IMR-90 (cell line): ENCODE results near the gene ID1. TPM values are rescaled to one million over a fixed set of nuclear protein-coding genes. Genes with fewer than 3 reads are reported as not detected.
A peak's percentile ranks its signal among the peaks of the same experiment; 100 is the strongest.

ENCODE experiments used
- ATAC-seq: fragments of 200-7000 bp; cut with Tn5 transposase; 2 replicates; pipeline ENCODE4 v1.9.1; 2020; ENCODE audit warnings: low read depth, mild to moderate bottlenecking, moderate library complexity
- BruUV-seq: library from RNA; stranded (reverse); fragments of 400-500 nt; replicated peaks from 2 replicates; lab custom pipeline; 2021; lab: Mats Ljungman, UMichigan
- CTCF ChIA-PET: fragments of 300-600 bp; formaldehyde crosslinking; extraction: SDS; loops from one replicate; lab custom pipeline; 2021; ENCODE audit warnings: antibody characterized with exemption; lab: Yijun Ruan, JAX
- POLR2A ChIA-PET: fragments of 300-600 bp; sonication (Branson Sonifier 250); formaldehyde crosslinking; loops from one replicate; lab custom pipeline; 2022; ENCODE audit warnings: antibody characterized with exemption; ENCODE audit not compliant: unreplicated experiment; lab: Charles Lee
- DNase-seq: peaks from one replicate; pipeline ENCODE4 v3.0.0; 2013
- H2AFZ ChIP-seq: replicated peaks from 2 replicates; pipeline ENCODE3; 2013; ENCODE audit warnings: low read length, mild to moderate bottlenecking; ENCODE audit not compliant: poor library complexity
- H2AK5ac ChIP-seq: 2 replicates; pipeline ENCODE4 v1.6.1; 2013; ENCODE audit warnings: low read depth, low read length, inconsistent platforms
- H2AK9ac ChIP-seq: replicated peaks from 2 replicates; pipeline ENCODE3; 2013; ENCODE audit warnings: mild to moderate bottlenecking, low read depth, low read length, moderate library complexity; ENCODE audit not compliant: poor library complexity
- H2BK120ac ChIP-seq: 2 replicates; pipeline ENCODE4 v1.6.1; 2013; ENCODE audit warnings: low read depth, low read length, inconsistent platforms
- H2BK15ac ChIP-seq: 3 replicates; pipeline ENCODE4 v1.6.1; 2013; ENCODE audit warnings: low read depth, low read length, inconsistent platforms
- H2BK20ac ChIP-seq: 2 replicates; pipeline ENCODE4 v1.6.1; 2013; ENCODE audit warnings: low read depth, mild to moderate bottlenecking, inconsistent platforms, low read length, moderate library complexity
- H2BK5ac ChIP-seq: 2 replicates; pipeline ENCODE4 v1.6.1; 2013; ENCODE audit warnings: mild to moderate bottlenecking, low read depth, low read length, inconsistent platforms; ENCODE audit not compliant: poor library complexity, severe bottlenecking
- H3K14ac ChIP-seq: replicated peaks from 2 replicates; pipeline ENCODE4 v1.6.1; 2013; ENCODE audit warnings: low read depth, low read length, inconsistent platforms
- H3K18ac ChIP-seq: 2 replicates; pipeline ENCODE4 v1.6.1; 2013; ENCODE audit warnings: low read depth, low read length, control low read depth
- H3K23ac ChIP-seq: 2 replicates; pipeline ENCODE4 v1.6.1; 2013; ENCODE audit warnings: low read depth, low read length, inconsistent platforms
- H3K27ac ChIP-seq: 2 replicates; pipeline ENCODE4 v1.5.1; 2013; ENCODE audit warnings: mild to moderate bottlenecking, control low read depth, low read length; ENCODE audit not compliant: insufficient read depth
- H3K27me3 ChIP-seq: 2 replicates; pipeline ENCODE4 v1.6.1; 2013; ENCODE audit warnings: low read length; ENCODE audit not compliant: control insufficient read depth, insufficient read depth
- H3K36me3 ChIP-seq: 2 replicates; pipeline ENCODE4 v1.6.1; 2013; ENCODE audit warnings: low read length, mixed read lengths; ENCODE audit not compliant: control insufficient read depth, insufficient read depth
- H3K4ac ChIP-seq: 2 replicates; pipeline ENCODE4 v1.6.1; 2013; ENCODE audit warnings: low read depth, low read length, inconsistent platforms
- H3K4me1 ChIP-seq: 2 replicates; pipeline ENCODE4 v1.6.1; 2013; ENCODE audit warnings: low read length, mixed read lengths; ENCODE audit not compliant: control insufficient read depth, insufficient read depth
- H3K4me2 ChIP-seq: 2 replicates; pipeline ENCODE4 v1.6.1; 2013; ENCODE audit warnings: low read depth, mild to moderate bottlenecking, control low read depth, low read length, moderate library complexity
- H3K4me3 ChIP-seq: 2 replicates; pipeline ENCODE4 v1.5.1; 2013; ENCODE audit warnings: low read depth, mild to moderate bottlenecking, control low read depth, low read length, moderate library complexity; ENCODE audit not compliant: insufficient read depth
- H3K56ac ChIP-seq: 2 replicates; pipeline ENCODE4 v1.6.1; 2013; ENCODE audit warnings: low read length, inconsistent platforms; ENCODE audit not compliant: insufficient read depth; ENCODE audit errors: extremely low read depth
- H3K79me1 ChIP-seq, 2 experiments: 2 replicates each; pipeline ENCODE4 v1.6.1; 2013; ENCODE audit warnings: low read length in 2 of 2, inconsistent platforms in 1 of 2, low read depth in 1 of 2
- H3K9ac ChIP-seq: 2 replicates; pipeline ENCODE4 v1.6.1; 2013; ENCODE audit warnings: low read depth, low read length, control low read depth
- H3K9me1 ChIP-seq: 2 replicates; pipeline ENCODE4 v1.6.1; 2013; ENCODE audit warnings: low read length, inconsistent platforms; ENCODE audit not compliant: insufficient read depth
- H3K9me3 ChIP-seq: 2 replicates; pipeline ENCODE4 v1.6.1; 2013; ENCODE audit warnings: low read length; ENCODE audit not compliant: control insufficient read depth, insufficient read depth
- H4K20me1 ChIP-seq: 2 replicates; pipeline ENCODE4 v1.6.1; 2013; ENCODE audit warnings: low read length, inconsistent platforms; ENCODE audit not compliant: insufficient read depth
- H4K5ac ChIP-seq: 2 replicates; pipeline ENCODE4 v1.6.1; 2013; ENCODE audit warnings: mild to moderate bottlenecking, low read depth, low read length, control low read depth
- H4K8ac ChIP-seq, 2 experiments: 2 replicates each; pipeline ENCODE4 v1.6.1; 2013; ENCODE audit warnings: low read depth in 2 of 2, low read length in 2 of 2, control low read depth in 1 of 2, inconsistent platforms in 1 of 2
- H4K91ac ChIP-seq: 2 replicates; pipeline ENCODE4 v1.6.1; 2013; ENCODE audit warnings: low read depth, low read length, inconsistent platforms; ENCODE audit not compliant: insufficient read depth
- BHLHE40 ChIP-seq: fragments of 150-350 bp; IDR thresholded peaks from 2 replicates; pipeline ENCODE4 v1.6.1; 2016; ENCODE audit warnings: mild to moderate bottlenecking, low read depth, low read length
- CEBPB ChIP-seq: IDR thresholded peaks from 2 replicates; pipeline ENCODE4 v1.6.1; 2012; ENCODE audit warnings: low read depth, low read length, improper control_type of control experiment
- CHD1 ChIP-seq: IDR thresholded peaks from 2 replicates; pipeline ENCODE4 v1.6.1; 2012; ENCODE audit warnings: low read depth, low read length, improper control_type of control experiment
- CTCF ChIP-seq: conservative IDR thresholded peaks from 2 replicates; pipeline ENCODE4 v1.5.1; 2012; ENCODE audit warnings: mild to moderate bottlenecking, low read depth, low read length, improper control_type of control experiment
- ELK1 ChIP-seq: fragments of 150-350 bp; IDR thresholded peaks from 2 replicates; pipeline ENCODE4 v1.6.1; 2016; ENCODE audit warnings: low read depth, mild to moderate bottlenecking, low read length, moderate library complexity, borderline replicate concordance
- FOS ChIP-seq: fragments of 150-350 bp; IDR thresholded peaks from 2 replicates; pipeline ENCODE4 v1.6.1; 2016; ENCODE audit warnings: low read depth, low read length
- MAFK ChIP-seq: IDR thresholded peaks from 2 replicates; pipeline ENCODE4 v1.6.1; 2012; ENCODE audit warnings: low read depth, low read length, improper control_type of control experiment
- MAZ ChIP-seq: IDR thresholded peaks from 2 replicates; pipeline ENCODE4 v1.6.1; 2012; ENCODE audit warnings: low read depth, mild to moderate bottlenecking, low read length, improper control_type of control experiment, moderate library complexity, borderline replicate concordance
- MXI1 ChIP-seq: IDR thresholded peaks from 2 replicates; pipeline ENCODE4 v1.6.1; 2012; ENCODE audit warnings: low read depth, mild to moderate bottlenecking, low read length, moderate library complexity, borderline replicate concordance
- NFE2L2 ChIP-seq: fragments of 150-350 bp; IDR thresholded peaks from 2 replicates; pipeline ENCODE4 v1.6.1; 2016; ENCODE audit warnings: low read depth, mild to moderate bottlenecking, low read length
- POLR2A ChIP-seq: IDR thresholded peaks from 2 replicates; pipeline ENCODE4 v1.6.1; 2012; ENCODE audit warnings: mild to moderate bottlenecking, low read depth, low read length
- RAD21 ChIP-seq: IDR thresholded peaks from 2 replicates; pipeline ENCODE4 v1.6.1; 2012; ENCODE audit warnings: low read length, improper control_type of control experiment
- RCOR1 ChIP-seq: IDR thresholded peaks from 2 replicates; pipeline ENCODE4 v1.6.1; 2012; ENCODE audit warnings: mild to moderate bottlenecking, low read length, improper control_type of control experiment; ENCODE audit not compliant: insufficient replicate concordance
- RFX5 ChIP-seq: IDR thresholded peaks from 2 replicates; pipeline ENCODE4 v1.8.0; 2012; ENCODE audit warnings: low read depth, mild to moderate bottlenecking, low read length, moderate library complexity
- SMC3 ChIP-seq: fragments of 150-350 bp; IDR thresholded peaks from 2 replicates; pipeline ENCODE4 v1.6.1; 2016; ENCODE audit warnings: low read depth, mild to moderate bottlenecking, antibody characterized with exemption, low read length, moderate library complexity
- USF2 ChIP-seq: fragments of 150-350 bp; IDR thresholded peaks from 2 replicates; pipeline ENCODE4 v1.6.1; 2017; ENCODE audit warnings: mild to moderate bottlenecking, antibody characterized with exemption, low read length, low read depth
- WGBS, 2 experiments: methylation state at CpG; one replicate each; pipeline versions ENCODE4 v1.1.5 to v1.1.7; 2013; ENCODE audit warnings: missing lambda C conversion rate in 2 of 2; ENCODE audit not compliant: insufficient read length in 1 of 2; ENCODE audit errors: extremely low coverage in 2 of 2; 5-methylcytosine and 5-hydroxymethylcytosine counted together
- dilution Hi-C: fragments of 300-500 bp; cut with HindIII; formaldehyde crosslinking; loops from one replicate; pipeline ENCODE4 v1.14.3; 2018; ENCODE audit warnings: low sequenced_read_pairs; ENCODE audit not compliant: unreplicated experiment
- in situ Hi-C: fragments of 300-500 bp; cut with MboI; formaldehyde crosslinking; loops from 3 replicates; pipeline ENCODE4 v1.14.3; 2019; ENCODE audit warnings: low sequenced_read_pairs, inconsistent platforms, mixed read lengths
- intact Hi-C: fragments of 100-400 bp; cut with micrococcal nuclease; formaldehyde crosslinking; loops from 2 replicates; pipeline ENCODE4 v1.10.0; 2022
- polyA plus RNA-seq, 3 experiments: library from polyadenylated mRNA; depleted of rRNA; stranded (reverse); fragments of >200 nt; gene quantifications; 2 replicates each; pipeline ENCODE4 v1.2.3, GENCODE V29; 2012; ENCODE audit warnings: low replicate concordance in 1 of 3
- total RNA-seq: library from RNA; depleted of rRNA; stranded (reverse); fragments of >200 nt; gene quantifications from 2 replicates; pipeline ENCODE4 v1.2.3, GENCODE V29; 2012

Gene ID1
- total and polyA plus RNA-seq, 2 of the 4 experiments (the other 2 are of a cell fraction) = 148 to 174 TPM

- BruUV-seq = no TSS peak
- Histone ChIP-seq H3K14ac (no peak overlapping the region; the same call in 1 of the 2 replicates), H3K4me2 (no peak overlapping the region), H2AK9ac (peak overlapping the region; percentile 92), H2BK15ac (peak overlapping the region; percentile 74; the same call in 2 of the 3 replicates), H3K9me1 (peaks cover 7% of the 10 kb centered on the region), H3K27ac (peak overlapping the region; percentile 25), H3K4me1 (peaks cover 14% of the 10 kb centered on the region), H3K4me3 (no peak overlapping the region), H3K36me3 (no peaks in the 10 kb centered on the region), H3K9ac (no peak overlapping the region), H2BK5ac (peak overlapping the region; percentile 87), H3K79me1 (peaks cover 0 to 7% of the 10 kb centered on the region in 2 experiments; a peak in 1 of 4 replicates), H3K18ac (no peak overlapping the region), H3K9me3 (no peaks in the 10 kb centered on the region), H2AK5ac (peak overlapping the region; percentile 86; the same call in 1 of the 2 replicates), H4K91ac (peak overlapping the region; percentile 86), H2AFZ (peak overlapping the region; percentile 4), H3K27me3 (no peaks in the 10 kb centered on the region), H3K23ac (no peak overlapping the region), H4K5ac (no peak overlapping the region), H2BK120ac (peak overlapping the region; percentile 93), H4K8ac (peak overlapping the region in 1 of 2 experiments; percentile 71; a peak in 2 of 4 replicates), H4K20me1 (no peaks in the 10 kb centered on the region), H2BK20ac (peak overlapping the region; percentile 72), H3K4ac (peak overlapping the region; percentile 89), H3K56ac (no peak overlapping the region)
- dilution Hi-C loops (no loop called here), in situ Hi-C loops (no loop called here), intact Hi-C loops (no loop called here)
- 100% methylated on average over 1 of the region's 13 CpGs; no CpG with 5 or more reads in 1 of the 2 experiments for WGBS, 2 experiments
- ChIA-PET POLR2A (no interaction called here), CTCF (interaction anchor here (1.0 kb wide), 1 partner anchor 24 kb away, joined by 3 read pairs; no protein-coding TSS in a partner anchor)
- no peak for TF ChIP-seq BHLHE40
- no peak for TF ChIP-seq CEBPB
- TF ChIP-seq NFE2L2 = no peak
- TF ChIP-seq FOS = no peak
- no peak for TF ChIP-seq MXI1
- TF ChIP-seq MAZ = no peak
- no peak for TF ChIP-seq SMC3
- no peak for TF ChIP-seq RAD21
- TF ChIP-seq CTCF = no peak
- TF ChIP-seq USF2 = no peak
- TF ChIP-seq ELK1 = no peak
- no peak for TF ChIP-seq POLR2A
- no peak for TF ChIP-seq RCOR1
- no peak for TF ChIP-seq MAFK
- TF ChIP-seq RFX5 = no peak
- TF ChIP-seq CHD1 = no peak
- no peak for ATAC-seq
- DNase-seq = no peak
These were observed 11.0 kb upstream of the ID1 start for GRCh38 chr20:31594002-31594557.
